SK-N-SH (cell line): ENCODE results near the gene SHB. TPM values are rescaled to one million over a fixed set of nuclear protein-coding genes. Genes with fewer than 3 reads are reported as not detected.

Experiments
- CTCF ChIA-PET: fragments of 300-600, 350-600 bp; formaldehyde crosslinking; extraction: SDS; loops from one replicate; lab custom pipeline; 2021; lab: Yijun Ruan, JAX
- POLR2A ChIA-PET: fragments of 350-600 bp; sonication (Branson Sonifier 250); formaldehyde crosslinking; extraction: SDS; loops from one replicate; lab custom pipeline; 2020; ENCODE audit warnings: antibody characterized with exemption, inconsistent platforms; lab: Yijun Ruan, JAX
- DNase-seq: peaks from one replicate; pipeline ENCODE4 v3.0.0; 2012
- H2AFZ ChIP-seq: fragments of 200-600 bp; sonication (generic); 2 replicates; pipeline ENCODE4 v1.8.1; 2016; ENCODE audit warnings: antibody characterized with exemption, mild to moderate bottlenecking, low read depth
- H3F3A ChIP-seq: fragments of 200-600 bp; sonication (generic); replicated peaks from 2 replicates; pipeline ENCODE3; 2016; ENCODE audit warnings: antibody characterized with exemption, mild to moderate bottlenecking; ENCODE audit not compliant: insufficient read depth
- H3K27ac ChIP-seq, 2 experiments: fragments of 200-500 bp in 1 of 2; fragments of 200-600 bp in 1 of 2; sonication (Bioruptor generic) in 1 of 2; sonication (generic), shearing (Covaris generic) in 1 of 2; 2 replicates each; pipeline versions ENCODE4 v1.5.1 to v1.6.1; 2014 to 2016; ENCODE audit warnings: low read depth in 2 of 2, inconsistent platforms in 1 of 2, low read length in 1 of 2, mild to moderate bottlenecking in 1 of 2, mixed read lengths in 1 of 2
- H3K27me3 ChIP-seq: fragments of 200-600 bp; sonication (generic), shearing (Covaris generic); 2 replicates; pipeline ENCODE4 v1.6.1; 2016; ENCODE audit warnings: mixed run types; ENCODE audit not compliant: insufficient read depth
- H3K36me3 ChIP-seq, 2 experiments: fragments of 200-500 bp in 1 of 2; fragments of 200-600 bp in 1 of 2; sonication (Bioruptor generic) in 1 of 2; sonication (generic) in 1 of 2; replicated peaks in 1 of 2; 2 replicates each; pipeline versions ENCODE3 to v1.5.1; 2014 to 2016; ENCODE audit warnings: low read length in 1 of 2, mild to moderate bottlenecking in 1 of 2; ENCODE audit not compliant: insufficient read depth in 2 of 2, control insufficient read depth in 1 of 2
- H3K4me1 ChIP-seq, 2 experiments: fragments of 200-500 bp in 1 of 2; fragments of 200-600 bp in 1 of 2; sonication (Bioruptor generic) in 1 of 2; sonication (generic), shearing (Covaris generic) in 1 of 2; 2 replicates each; pipeline versions ENCODE4 v1.5.1 to v1.6.1; 2014 to 2016; ENCODE audit warnings: low read depth in 1 of 2, low read length in 1 of 2, mixed run types in 1 of 2; ENCODE audit not compliant: insufficient read depth in 2 of 2, control insufficient read depth in 1 of 2
- H3K4me2 ChIP-seq: fragments of 200-600 bp; sonication (generic), shearing (Covaris generic); 2 replicates; pipeline ENCODE4 v1.6.1; 2017; ENCODE audit warnings: mixed run types
- H3K4me3 ChIP-seq, 2 experiments: fragments of 200-500 bp in 1 of 2; fragments of 200-600 bp in 1 of 2; sonication (Bioruptor generic) in 1 of 2; sonication (generic), shearing (Covaris generic) in 1 of 2; 2 replicates each; pipeline versions ENCODE4 v1.5.1 to v1.8.1; 2014 to 2016; ENCODE audit warnings: low read depth in 2 of 2, inconsistent platforms in 1 of 2, low read length in 1 of 2, mild to moderate bottlenecking in 1 of 2, mixed read lengths in 1 of 2, moderate library complexity in 1 of 2
- H3K79me2 ChIP-seq: fragments of 200-600 bp; sonication (generic); 2 replicates; pipeline ENCODE4 v1.8.1; 2017; ENCODE audit warnings: mild to moderate bottlenecking; ENCODE audit not compliant: insufficient read depth
- H3K9ac ChIP-seq: fragments of 200-600 bp; sonication (generic); 2 replicates; pipeline ENCODE4 v1.6.1; 2017; ENCODE audit warnings: mixed run types
- H3K9me2 ChIP-seq: fragments of 200-600 bp; sonication (generic); 2 replicates; pipeline ENCODE4 v1.6.1; 2017; ENCODE audit warnings: mixed run types
- H3K9me3 ChIP-seq: fragments of 200-600 bp; sonication (generic); 2 replicates; pipeline ENCODE4 v1.6.1; 2017; ENCODE audit warnings: mixed run types, mild to moderate bottlenecking, moderate library complexity
- H4K20me1 ChIP-seq: fragments of 200-600 bp; sonication (generic); 2 replicates; pipeline ENCODE4 v1.6.1; 2017; ENCODE audit warnings: mild to moderate bottlenecking, mixed run types; ENCODE audit not compliant: insufficient read depth
- CHD2 ChIP-seq: fragments of 150-350 bp; IDR thresholded peaks from 2 replicates; pipeline ENCODE4 v1.6.1; 2018; ENCODE audit warnings: low read length; ENCODE audit not compliant: partially characterized antibody
- EP300 ChIP-seq, 2 experiments: IDR thresholded peaks; 2 replicates each; pipeline versions ENCODE4 v1.4.0 to v1.6.1; 2012; ENCODE audit warnings: borderline replicate concordance in 1 of 2, low read depth in 1 of 2, low read length in 1 of 2
- EZH2phosphoT487 ChIP-seq: fragments of 200-600 bp; sonication (generic); IDR thresholded peaks from 2 replicates; pipeline ENCODE4 v1.6.1; 2017; ENCODE audit warnings: low read depth, mixed run types, mild to moderate bottlenecking, antibody characterized with exemption, moderate library complexity, borderline replicate concordance
- GABPA ChIP-seq: IDR thresholded peaks from 2 replicates; pipeline ENCODE4 v1.4.0; 2012; ENCODE audit warnings: low read depth, mild to moderate bottlenecking
- JUND ChIP-seq: IDR thresholded peaks from 2 replicates; pipeline ENCODE4 v1.4.0; 2012
- PBX3 ChIP-seq: IDR thresholded peaks from 2 replicates; pipeline ENCODE4; 2012
- REST ChIP-seq: IDR thresholded peaks from 2 replicates; pipeline ENCODE4 v1.6.1; 2012; ENCODE audit warnings: mild to moderate bottlenecking, low read depth, low read length, moderate library complexity
- RXRA ChIP-seq: IDR thresholded peaks from 2 replicates; pipeline ENCODE4 v1.4.0; 2012; ENCODE audit warnings: low read depth, mild to moderate bottlenecking, borderline replicate concordance
- USF2 ChIP-seq: fragments of 150-350 bp; IDR thresholded peaks from 2 replicates; pipeline ENCODE4 v1.6.1; 2017; ENCODE audit warnings: antibody characterized with exemption, low read length, low read depth, borderline replicate concordance
- YY1 ChIP-seq: IDR thresholded peaks from 2 replicates; pipeline ENCODE4 v1.4.0; 2012; ENCODE audit warnings: low read depth, mild to moderate bottlenecking
- WGBS: methylation state at CpG from one replicate; pipeline ENCODE4 v1.1.6; 2017; ENCODE audit warnings: low lambda C conversion rate; 5-methylcytosine and 5-hydroxymethylcytosine counted together
- polyA plus RNA-seq, 3 experiments: library from polyadenylated mRNA; depleted of rRNA; stranded (reverse); fragments of >200 nt; gene quantifications; 2 replicates each; pipeline ENCODE4 v1.2.3, GENCODE V29; 2012

SHB gene
- polyA plus RNA-seq, 1 of the 3 experiments (the other 2 are of a cell fraction) = 26.0 TPM

GRCh38 chr9:38101423-38101822 is 32.4 kb upstream of the SHB start:
- H3K27me3 ChIP-seq = peaks cover 6% of the 10 kb centered on the region; the same call in 1 of the 2 replicates
- no peaks in the 10 kb centered on the region for H3K9me3 ChIP-seq
- H3K27ac ChIP-seq = no peak overlapping the region
- H3K9me2 ChIP-seq = no peaks in the 10 kb centered on the region
- no peaks in the 10 kb centered on the region for H4K20me1 ChIP-seq
- H3K36me3 ChIP-seq = no peaks in the 10 kb centered on the region
- no peak overlapping the region for H2AFZ ChIP-seq
- WGBS = 77% methylated on average over 5 of the region's 5 CpGs
- DNase-seq = no peak
- no peak overlapping the region for H3K4me2 ChIP-seq
- ChIA-PET POLR2A (no interaction called here), CTCF (no interaction called here)
- no peak overlapping the region for H3K9ac ChIP-seq
- no peak for TF ChIP-seq CHD2
- no peak for TF ChIP-seq PBX3
- no peak for TF ChIP-seq USF2
- no peak for TF ChIP-seq REST
- TF ChIP-seq JUND = no peak
- no peak for TF ChIP-seq EZH2phosphoT487
- no peak for TF ChIP-seq GABPA
- no peak overlapping the region for H3K4me3 ChIP-seq
- H3F3A ChIP-seq = no peaks in the 10 kb centered on the region
- H3K79me2 ChIP-seq = no peaks in the 10 kb centered on the region
- H3K4me1 ChIP-seq = no peaks in the 10 kb centered on the region

- ChIA-PET POLR2A (no interaction called here), CTCF (interaction anchor here (0.6 to 1.0 kb wide), 2 partner anchors 8 to 258 kb away, joined by 3 read pairs; no protein-coding TSS in a partner anchor)
- H3F3A ChIP-seq = no peaks in the 10 kb centered on the region
- H3K9ac ChIP-seq = no peak overlapping the region
- H3K9me2 ChIP-seq = no peaks in the 10 kb centered on the region
- 97% methylated on average over 5 of the region's 5 CpGs for WGBS
- peaks cover 0 to 3% of the 10 kb centered on the region in 2 experiments; a peak in 1 of 4 replicates for H3K4me1 ChIP-seq
- H3K27ac ChIP-seq = no peak overlapping the region
- H3K36me3 ChIP-seq = no peaks in the 10 kb centered on the region
- no peaks in the 10 kb centered on the region for H3K9me3 ChIP-seq
- H3K79me2 ChIP-seq = no peaks in the 10 kb centered on the region
- H3K4me2 ChIP-seq = no peak overlapping the region
- H3K4me3 ChIP-seq = no peak overlapping the region
- H4K20me1 ChIP-seq = no peaks in the 10 kb centered on the region
- no peaks in the 10 kb centered on the region for H3K27me3 ChIP-seq
- DNase-seq = no peak
- no peak for TF ChIP-seq YY1
- TF ChIP-seq EP300 (IDR thresholded peaks at IDR 0.05; ENCODE audit: borderline replicate concordance in 1 of 2, low read depth in 1 of 2, low read length in 1 of 2) = no peak
- TF ChIP-seq RXRA = no peak
- H2AFZ ChIP-seq = no peak overlapping the region
These were observed 27.3 kb upstream of the SHB start for GRCh38 chr9:38096238-38096805.
